WERI-Rb-1 (cell line): Measurements from ENCODE around the gene PDE3B.
"Not testable (repeated sequence)": the region's sequence is repeated elsewhere in the genome, so short reads cannot be mapped to it uniquely, and the experiment has no call there.

Experiments
- DNase-seq: peaks from one replicate; pipeline ENCODE4 v3.0.0-alpha.2; 2020
- H3K27ac ChIP-seq: fragments of 250-450 bp; sonication (Bioruptor Pico); 2 replicates; pipeline ENCODE4 v1.5.1; 2020; ENCODE audit warnings: mild to moderate bottlenecking, moderate library complexity
- H3K27me3 ChIP-seq: fragments of 250-450 bp; sonication (Bioruptor Pico); 2 replicates; pipeline ENCODE4 v1.5.1; 2021; ENCODE audit warnings: mild to moderate bottlenecking, low read depth, moderate library complexity; ENCODE audit not compliant: insufficient read depth, severe bottlenecking
- H3K36me3 ChIP-seq: fragments of 250-450 bp; sonication (Bioruptor Pico); 2 replicates; pipeline ENCODE4 v1.5.1; 2020; ENCODE audit warnings: mild to moderate bottlenecking, moderate library complexity
- H3K4me3 ChIP-seq: 2 replicates; pipeline ENCODE4 v1.5.1; 2011; ENCODE audit warnings: low read depth, mild to moderate bottlenecking, control low read depth, low read length
- H3K9me3 ChIP-seq: fragments of 250-450 bp; sonication (Bioruptor Pico); 2 replicates; pipeline ENCODE4 v1.5.1; 2021; ENCODE audit warnings: mild to moderate bottlenecking, moderate library complexity; ENCODE audit not compliant: severe bottlenecking
- CTCF ChIP-seq: IDR thresholded peaks from 2 replicates; pipeline ENCODE4 v1.5.1; 2011; ENCODE audit warnings: low read depth, mild to moderate bottlenecking, control low read depth, inconsistent platforms, low read length

The PDE3B gene

GRCh38 chr11:14655435-14655834, 11.8 kb downstream of the PDE3B start:
- no peaks in the 10 kb centered on the region for H3K27me3 ChIP-seq
- no peak overlapping the region for H3K4me3 ChIP-seq
- no peak for DNase-seq
- no peak for TF ChIP-seq CTCF
- H3K36me3 ChIP-seq, result no peaks in the 10 kb centered on the region
- H3K27ac ChIP-seq, result no peak overlapping the region
- no peaks in the 10 kb centered on the region for H3K9me3 ChIP-seq

DNA sequence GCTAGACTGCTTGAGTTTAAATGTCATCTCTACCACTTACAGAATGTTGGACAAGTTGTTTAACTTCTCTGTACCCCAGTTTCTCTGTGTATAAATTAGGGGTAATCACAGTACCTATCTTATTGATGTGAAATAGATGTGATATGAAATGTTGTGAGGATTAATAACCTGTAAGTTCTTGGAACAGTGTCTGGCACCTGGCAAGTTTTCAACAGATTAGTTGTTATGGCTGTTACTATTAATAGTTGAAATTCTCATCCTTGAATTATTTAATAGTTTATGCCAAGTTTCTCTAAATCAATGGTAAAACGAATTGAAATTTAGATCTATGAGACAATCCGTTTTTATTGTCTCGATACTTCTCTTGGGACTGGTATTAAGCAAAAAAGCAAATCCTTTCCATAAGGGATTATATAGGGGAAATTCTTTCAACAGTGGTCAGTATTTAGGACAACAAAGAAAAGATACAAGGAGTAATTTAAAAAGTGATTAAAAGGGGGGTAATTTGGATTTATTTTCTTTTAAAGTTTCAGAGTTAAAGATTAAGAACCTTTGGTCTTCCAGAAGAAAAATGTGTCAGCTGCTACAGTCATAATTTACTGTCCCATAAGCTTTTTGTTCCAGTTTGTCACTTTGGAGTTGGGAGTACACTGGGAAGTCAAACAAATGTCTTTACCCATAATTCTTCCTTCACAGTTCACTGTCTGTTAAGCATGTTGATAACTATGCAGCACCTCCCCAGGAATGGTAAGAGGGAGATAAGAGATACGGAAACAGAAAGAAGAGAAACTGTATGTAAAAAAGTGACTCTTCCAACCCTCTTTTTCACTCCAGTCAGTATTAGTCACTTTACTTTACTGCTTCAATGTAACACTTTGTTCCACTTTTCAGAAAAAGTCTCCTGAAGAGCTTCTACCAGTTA, 13.2 kb downstream of the PDE3B start:
- Histone ChIP-seq H3K27ac (no peak overlapping the region), H3K4me3 (no peak overlapping the region), H3K9me3 (no peaks in the 10 kb centered on the region), H3K36me3 (no peaks in the 10 kb centered on the region), H3K27me3 (no peaks in the 10 kb centered on the region)
- TF ChIP-seq CTCF, result no peak
- DNase-seq, result no peak

DNA sequence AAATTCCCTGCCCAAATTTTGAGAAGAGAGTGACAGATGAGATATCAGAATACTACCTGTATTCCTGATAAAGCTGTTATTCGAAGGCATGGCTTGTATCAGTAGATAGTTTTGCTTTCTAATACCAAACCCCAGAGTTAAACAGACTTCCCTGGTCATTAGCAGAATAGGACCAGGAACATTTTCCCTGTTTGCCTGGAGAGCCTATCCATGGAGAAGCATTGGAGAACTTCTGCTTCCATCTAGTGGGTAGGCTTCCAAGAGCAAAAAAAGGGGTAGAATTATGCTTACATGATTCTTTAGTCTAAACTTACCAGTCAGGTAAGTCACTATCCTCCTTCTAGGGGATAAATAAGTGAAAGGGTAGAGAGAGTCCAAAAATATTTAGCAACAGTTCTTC, 14.2 kb downstream of the PDE3B start:
- Histone ChIP-seq H3K27me3 (no peaks in the 10 kb centered on the region), H3K4me3 (no peak overlapping the region), H3K9me3 (no peaks in the 10 kb centered on the region), H3K27ac (no peak overlapping the region), H3K36me3 (no peaks in the 10 kb centered on the region)
- no peak for DNase-seq
- no peak for TF ChIP-seq CTCF

GRCh38 chr11:14664926-14665325, 21.3 kb downstream of the PDE3B start:
- not testable (repeated sequence) for DNase-seq, H3K27ac ChIP-seq, H3K27me3 ChIP-seq, H3K4me3 ChIP-seq, H3K9me3 ChIP-seq, H3K36me3 ChIP-seq

GRCh38 chr11:14667329-14667728, 23.7 kb downstream of the PDE3B start:
- H3K9me3 ChIP-seq, H3K27ac ChIP-seq, H3K27me3 ChIP-seq, H3K36me3 ChIP-seq, H3K4me3 ChIP-seq, DNase-seq: not testable (repeated sequence)

DNA sequence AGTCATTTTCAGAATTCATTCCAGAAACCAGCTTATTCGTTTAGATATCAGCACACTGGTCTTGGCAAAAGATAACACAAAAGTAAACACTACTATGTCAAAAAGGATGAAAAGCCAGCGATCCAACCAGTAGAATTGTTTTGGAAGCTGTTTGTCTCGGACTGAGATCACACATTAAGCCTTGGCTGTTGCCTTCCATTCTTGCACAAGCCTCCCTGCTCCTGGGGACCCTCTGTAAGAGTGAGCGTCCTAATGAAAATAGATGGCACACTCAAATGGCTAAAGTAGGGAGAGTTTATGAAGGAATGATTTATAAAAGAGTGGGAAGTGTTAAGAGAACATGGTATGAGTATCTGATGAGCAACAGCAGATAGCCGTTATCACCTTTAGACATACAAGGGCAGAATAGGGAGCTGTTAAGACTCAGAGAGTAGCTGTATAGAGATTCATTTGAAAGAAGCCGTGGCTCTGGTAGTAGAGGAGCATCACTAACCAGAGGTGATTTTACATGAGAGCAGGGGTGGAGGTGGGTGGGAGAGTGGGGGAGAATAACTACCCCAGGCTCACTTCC, 25.2 kb downstream of the PDE3B start:
- DNase-seq, result no peak
- Histone ChIP-seq H3K4me3 (no peak overlapping the region), H3K27ac (no peak overlapping the region), H3K9me3 (no peaks in the 10 kb centered on the region), H3K27me3 (no peaks in the 10 kb centered on the region), H3K36me3 (no peaks in the 10 kb centered on the region)
- no peak for TF ChIP-seq CTCF
